WTC11 (cell line): ENCODE measurements around the gene ABLIM3. TPM values are rescaled to one million over a fixed set of nuclear protein-coding genes. Genes with fewer than 3 reads are reported as not detected.

ENCODE experiments used
- ATAC-seq: fragments of 200-7000 bp; cut with Tn5 transposase; 2 replicates; pipeline ENCODE4 v1.10.0; 2021; ENCODE audit warnings: mild to moderate bottlenecking, moderate library complexity
- CTCF ChIA-PET: fragments of 300-600 bp; sonication (Branson Sonifier 250); formaldehyde crosslinking; loops from one replicate; lab custom pipeline; 2021; ENCODE audit warnings: antibody characterized with exemption; lab: Charles Lee
- POLR2A ChIA-PET: fragments of 350-600 bp; sonication (Branson Sonifier 250); formaldehyde crosslinking; loops from one replicate; lab custom pipeline; 2021; ENCODE audit warnings: antibody characterized with exemption; lab: Charles Lee
- DNase-seq: peaks from one replicate; pipeline ENCODE4 v3.0.0; 2021; ENCODE audit warnings: low spot score
- H3K27ac Mint-ChIP-seq: 2 replicates; pipeline ENCODE4 v1.8.0; 2021; ENCODE audit warnings: mixed read lengths
- H3K27me3 Mint-ChIP-seq: 2 replicates; pipeline ENCODE4 v1.8.0; 2021; ENCODE audit warnings: low read depth, mild to moderate bottlenecking, moderate library complexity, mixed read lengths
- H3K36me3 Mint-ChIP-seq: 2 replicates; pipeline ENCODE4 v1.8.0; 2021; ENCODE audit warnings: mixed read lengths
- H3K4me1 Mint-ChIP-seq: 2 replicates; pipeline ENCODE4 v1.8.0; 2022; ENCODE audit warnings: mixed read lengths
- H3K4me3 Mint-ChIP-seq: 2 replicates; pipeline ENCODE4 v1.8.0; 2021; ENCODE audit warnings: mild to moderate bottlenecking, moderate library complexity, mixed read lengths
- H3K9me3 Mint-ChIP-seq: 2 replicates; pipeline ENCODE4 v1.8.0; 2021; ENCODE audit warnings: mixed read lengths
- CBFB ChIP-seq: sonication (generic); formaldehyde crosslinking; IDR thresholded peaks from 2 replicates; pipeline ENCODE4 v1.8.1; 2022; ENCODE audit warnings: mild to moderate bottlenecking, low read depth, missing genetic modification reagents
- CREB1 ChIP-seq: sonication (generic); formaldehyde crosslinking; IDR thresholded peaks from 2 replicates; pipeline ENCODE4 v1.8.0; 2023; ENCODE audit warnings: mild to moderate bottlenecking, missing genetic modification reagents
- CREM ChIP-seq: sonication (generic); formaldehyde crosslinking; IDR thresholded peaks from 2 replicates; pipeline ENCODE4 v1.8.1; 2022; ENCODE audit warnings: mild to moderate bottlenecking, missing genetic modification reagents, moderate library complexity
- ETV6 ChIP-seq: sonication (generic); formaldehyde crosslinking; IDR thresholded peaks from 2 replicates; pipeline ENCODE4 v1.8.1; 2022; ENCODE audit warnings: mild to moderate bottlenecking, missing genetic modification reagents
- FOXP1 ChIP-seq: sonication (generic); formaldehyde crosslinking; IDR thresholded peaks from 2 replicates; pipeline ENCODE4 v1.8.0; 2022; ENCODE audit warnings: missing genetic modification reagents, mild to moderate bottlenecking, moderate library complexity, borderline replicate concordance
- JAZF1 ChIP-seq: fragments of 250-450 bp; sonication (Bioruptor Pico); IDR thresholded peaks from 2 replicates; pipeline ENCODE4 v1.9.0; 2021; ENCODE audit warnings: moderate library complexity, mild to moderate bottlenecking, inconsistent platforms
- KAT7 ChIP-seq: sonication (generic); formaldehyde crosslinking; IDR thresholded peaks from 2 replicates; pipeline ENCODE4 v1.8.1; 2023; ENCODE audit warnings: missing genetic modification reagents, mild to moderate bottlenecking, borderline replicate concordance
- ZNF219 ChIP-seq: sonication (generic); formaldehyde crosslinking; IDR thresholded peaks from 2 replicates; pipeline ENCODE4 v1.8.0; 2023; ENCODE audit warnings: missing genetic modification reagents, mild to moderate bottlenecking, borderline replicate concordance
- ZNF317 ChIP-seq: sonication (generic); formaldehyde crosslinking; IDR thresholded peaks from 2 replicates; pipeline ENCODE4 v1.8.1; 2023; ENCODE audit warnings: low read depth, mild to moderate bottlenecking, moderate library complexity, missing genetic modification reagents, borderline replicate concordance
- ZNF416 ChIP-seq: fragments of 250-450 bp; sonication (Bioruptor Pico); IDR thresholded peaks from 2 replicates; pipeline ENCODE4 v1.9.0; 2021; ENCODE audit warnings: mild to moderate bottlenecking, inconsistent platforms
- ZNF423 ChIP-seq: fragments of 250-450 bp; sonication (Bioruptor Pico); IDR thresholded peaks from 2 replicates; pipeline ENCODE4 v2.1.2; 2022; ENCODE audit warnings: mild to moderate bottlenecking, moderate library complexity
- ZNF671 ChIP-seq: fragments of 250-450 bp; sonication (Bioruptor Pico); IDR thresholded peaks from 2 replicates; pipeline ENCODE4 v1.8.0; 2021; ENCODE audit warnings: mild to moderate bottlenecking
- total RNA-seq: library from RNA; stranded (reverse); gene quantifications from 3 replicates; pipeline ENCODE4 v1.2.3, GENCODE V29; 2021
- TF ChIP-seq, protein P1 (sequence below): sonication (generic); formaldehyde crosslinking; IDR thresholded peaks from 2 replicates; pipeline ENCODE4 v1.8.0; 2022; ENCODE audit warnings: missing genetic modification reagents
- TF ChIP-seq, protein P2 (sequence below): sonication (generic); formaldehyde crosslinking; conservative IDR thresholded peaks from 2 replicates; pipeline ENCODE4 v1.8.1; 2023; ENCODE audit warnings: mild to moderate bottlenecking, low read depth, missing genetic modification reagents, moderate library complexity
- TF ChIP-seq, protein P3 (sequence below): sonication (generic); formaldehyde crosslinking; IDR thresholded peaks from 2 replicates; pipeline ENCODE4 v1.8.0; 2022; ENCODE audit warnings: mild to moderate bottlenecking, missing genetic modification reagents
- TF ChIP-seq, protein P4 (sequence below): fragments of 250-450 bp; sonication (Bioruptor Pico); conservative IDR thresholded peaks from 2 replicates; pipeline ENCODE4 v1.9.0; 2021; ENCODE audit warnings: mild to moderate bottlenecking
- TF ChIP-seq, protein P5 (sequence below): fragments of 250-450 bp; sonication (Bioruptor Pico); IDR thresholded peaks from 2 replicates; pipeline ENCODE4 v1.9.0; 2021; ENCODE audit warnings: moderate library complexity, mild to moderate bottlenecking, inconsistent platforms, borderline replicate concordance

Gene ABLIM3
- total RNA-seq, 1 experiment from 2014 or later = 0.33 TPM

DNA sequence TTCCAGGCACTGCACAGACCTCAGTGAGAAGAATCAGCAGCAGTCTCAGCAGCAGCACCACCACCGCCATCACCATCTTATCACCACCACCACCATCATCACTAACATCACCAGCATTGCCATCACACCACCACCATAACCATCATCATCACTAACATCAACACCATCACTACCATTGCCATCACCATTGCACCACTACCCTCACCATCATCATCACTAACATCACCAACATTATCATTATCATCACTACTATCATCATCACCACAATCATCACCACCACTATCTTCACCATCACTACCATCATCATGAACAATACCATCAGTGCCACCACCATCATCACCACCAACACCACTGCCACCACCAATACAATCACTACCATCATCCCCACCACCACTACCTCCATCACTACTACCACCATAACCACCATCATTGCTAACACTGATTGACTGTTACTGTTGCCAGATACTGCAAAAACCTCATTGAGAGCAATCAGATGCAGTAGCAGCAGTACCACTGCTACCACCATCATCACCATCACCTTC, 61.7 kb downstream of the ABLIM3 start:
- Mint-ChIP-seq H3K4me3 (no peak overlapping the region), H3K36me3 (no peaks in the 10 kb centered on the region), H3K4me1 (no peaks in the 10 kb centered on the region), H3K27me3 (no peaks in the 10 kb centered on the region)
- DNase-seq = no peak
- no peak for ATAC-seq
- CTCF ChIA-PET = no interaction called here
- no peak for TF ChIP-seq ZNF423 (CRISPR knock-in tag)
- no peak for TF ChIP-seq JAZF1
- TF ChIP-seq ZNF671 (CRISPR knock-in tag) = no peak
- no peak for TF ChIP-seq ZNF317 (CRISPR knock-in tag)
- TF ChIP-seq CBFB (CRISPR knock-in tag) = no peak
- no peak for TF ChIP-seq ZNF416 (CRISPR knock-in tag)
- TF ChIP-seq, protein P1, sequence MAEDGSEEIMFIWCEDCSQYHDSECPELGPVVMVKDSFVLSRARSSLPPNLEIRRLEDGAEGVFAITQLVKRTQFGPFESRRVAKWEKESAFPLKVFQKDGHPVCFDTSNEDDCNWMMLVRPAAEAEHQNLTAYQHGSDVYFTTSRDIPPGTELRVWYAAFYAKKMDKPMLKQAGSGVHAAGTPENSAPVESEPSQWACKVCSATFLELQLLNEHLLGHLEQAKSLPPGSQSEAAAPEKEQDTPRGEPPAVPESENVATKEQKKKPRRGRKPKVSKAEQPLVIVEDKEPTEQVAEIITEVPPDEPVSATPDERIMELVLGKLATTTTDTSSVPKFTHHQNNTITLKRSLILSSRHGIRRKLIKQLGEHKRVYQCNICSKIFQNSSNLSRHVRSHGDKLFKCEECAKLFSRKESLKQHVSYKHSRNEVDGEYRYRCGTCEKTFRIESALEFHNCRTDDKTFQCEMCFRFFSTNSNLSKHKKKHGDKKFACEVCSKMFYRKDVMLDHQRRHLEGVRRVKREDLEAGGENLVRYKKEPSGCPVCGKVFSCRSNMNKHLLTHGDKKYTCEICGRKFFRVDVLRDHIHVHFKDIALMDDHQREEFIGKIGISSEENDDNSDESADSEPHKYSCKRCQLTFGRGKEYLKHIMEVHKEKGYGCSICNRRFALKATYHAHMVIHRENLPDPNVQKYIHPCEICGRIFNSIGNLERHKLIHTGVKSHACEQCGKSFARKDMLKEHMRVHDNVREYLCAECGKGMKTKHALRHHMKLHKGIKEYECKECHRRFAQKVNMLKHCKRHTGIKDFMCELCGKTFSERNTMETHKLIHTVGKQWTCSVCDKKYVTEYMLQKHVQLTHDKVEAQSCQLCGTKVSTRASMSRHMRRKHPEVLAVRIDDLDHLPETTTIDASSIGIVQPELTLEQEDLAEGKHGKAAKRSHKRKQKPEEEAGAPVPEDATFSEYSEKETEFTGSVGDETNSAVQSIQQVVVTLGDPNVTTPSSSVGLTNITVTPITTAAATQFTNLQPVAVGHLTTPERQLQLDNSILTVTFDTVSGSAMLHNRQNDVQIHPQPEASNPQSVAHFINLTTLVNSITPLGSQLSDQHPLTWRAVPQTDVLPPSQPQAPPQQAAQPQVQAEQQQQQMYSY = no peak
- TF ChIP-seq, protein P2, sequence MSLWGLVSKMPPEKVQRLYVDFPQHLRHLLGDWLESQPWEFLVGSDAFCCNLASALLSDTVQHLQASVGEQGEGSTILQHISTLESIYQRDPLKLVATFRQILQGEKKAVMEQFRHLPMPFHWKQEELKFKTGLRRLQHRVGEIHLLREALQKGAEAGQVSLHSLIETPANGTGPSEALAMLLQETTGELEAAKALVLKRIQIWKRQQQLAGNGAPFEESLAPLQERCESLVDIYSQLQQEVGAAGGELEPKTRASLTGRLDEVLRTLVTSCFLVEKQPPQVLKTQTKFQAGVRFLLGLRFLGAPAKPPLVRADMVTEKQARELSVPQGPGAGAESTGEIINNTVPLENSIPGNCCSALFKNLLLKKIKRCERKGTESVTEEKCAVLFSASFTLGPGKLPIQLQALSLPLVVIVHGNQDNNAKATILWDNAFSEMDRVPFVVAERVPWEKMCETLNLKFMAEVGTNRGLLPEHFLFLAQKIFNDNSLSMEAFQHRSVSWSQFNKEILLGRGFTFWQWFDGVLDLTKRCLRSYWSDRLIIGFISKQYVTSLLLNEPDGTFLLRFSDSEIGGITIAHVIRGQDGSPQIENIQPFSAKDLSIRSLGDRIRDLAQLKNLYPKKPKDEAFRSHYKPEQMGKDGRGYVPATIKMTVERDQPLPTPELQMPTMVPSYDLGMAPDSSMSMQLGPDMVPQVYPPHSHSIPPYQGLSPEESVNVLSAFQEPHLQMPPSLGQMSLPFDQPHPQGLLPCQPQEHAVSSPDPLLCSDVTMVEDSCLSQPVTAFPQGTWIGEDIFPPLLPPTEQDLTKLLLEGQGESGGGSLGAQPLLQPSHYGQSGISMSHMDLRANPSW (CRISPR knock-in tag) = no peak
- TF ChIP-seq CREM (CRISPR knock-in tag) = no peak
- TF ChIP-seq KAT7 (CRISPR knock-in tag) = no peak
- TF ChIP-seq ETV6 (CRISPR knock-in tag) = no peak
- TF ChIP-seq, protein P3, sequence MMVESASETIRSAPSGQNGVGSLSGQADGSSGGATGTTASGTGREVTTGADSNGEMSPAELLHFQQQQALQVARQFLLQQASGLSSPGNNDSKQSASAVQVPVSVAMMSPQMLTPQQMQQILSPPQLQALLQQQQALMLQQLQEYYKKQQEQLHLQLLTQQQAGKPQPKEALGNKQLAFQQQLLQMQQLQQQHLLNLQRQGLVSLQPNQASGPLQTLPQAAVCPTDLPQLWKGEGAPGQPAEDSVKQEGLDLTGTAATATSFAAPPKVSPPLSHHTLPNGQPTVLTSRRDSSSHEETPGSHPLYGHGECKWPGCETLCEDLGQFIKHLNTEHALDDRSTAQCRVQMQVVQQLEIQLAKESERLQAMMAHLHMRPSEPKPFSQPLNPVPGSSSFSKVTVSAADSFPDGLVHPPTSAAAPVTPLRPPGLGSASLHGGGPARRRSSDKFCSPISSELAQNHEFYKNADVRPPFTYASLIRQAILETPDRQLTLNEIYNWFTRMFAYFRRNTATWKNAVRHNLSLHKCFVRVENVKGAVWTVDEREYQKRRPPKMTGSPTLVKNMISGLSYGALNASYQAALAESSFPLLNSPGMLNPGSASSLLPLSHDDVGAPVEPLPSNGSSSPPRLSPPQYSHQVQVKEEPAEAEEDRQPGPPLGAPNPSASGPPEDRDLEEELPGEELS = no peak
- no peak for TF ChIP-seq CREB1
- TF ChIP-seq, protein P4, sequence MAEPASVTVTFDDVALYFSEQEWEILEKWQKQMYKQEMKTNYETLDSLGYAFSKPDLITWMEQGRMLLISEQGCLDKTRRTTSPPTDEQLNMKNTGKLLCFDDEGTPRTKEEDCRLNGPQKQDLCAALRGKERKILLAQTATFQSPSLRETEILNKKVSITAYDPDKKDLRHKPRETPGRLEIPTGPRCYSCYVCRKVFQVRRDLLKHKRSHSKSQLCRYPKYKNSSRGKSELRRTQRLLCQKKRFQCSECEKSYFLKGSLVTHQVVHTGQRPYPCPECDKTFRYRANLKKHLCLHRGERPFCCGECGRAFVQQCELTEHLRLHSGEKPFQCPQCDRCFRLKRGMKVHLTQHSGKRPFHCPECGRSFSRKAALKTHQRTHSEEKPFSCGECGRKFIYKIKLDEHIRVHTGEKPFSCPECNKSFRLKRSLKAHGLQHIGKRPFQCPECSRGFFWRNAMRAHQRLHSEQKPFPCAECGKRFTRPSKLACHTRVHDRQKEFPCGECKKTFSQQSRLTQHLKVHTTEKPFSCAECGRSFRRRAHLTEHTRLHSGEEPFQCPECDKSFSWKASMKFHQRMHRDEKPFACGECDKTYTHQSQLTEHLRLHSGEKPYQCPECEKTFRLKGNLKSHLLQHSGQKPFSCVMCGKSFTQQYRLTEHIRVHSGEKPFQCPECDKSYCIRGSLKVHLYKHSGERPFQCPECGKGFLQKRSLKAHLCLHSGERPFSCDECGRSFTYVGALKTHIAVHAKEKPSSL = no peak
- TF ChIP-seq, protein P5, sequence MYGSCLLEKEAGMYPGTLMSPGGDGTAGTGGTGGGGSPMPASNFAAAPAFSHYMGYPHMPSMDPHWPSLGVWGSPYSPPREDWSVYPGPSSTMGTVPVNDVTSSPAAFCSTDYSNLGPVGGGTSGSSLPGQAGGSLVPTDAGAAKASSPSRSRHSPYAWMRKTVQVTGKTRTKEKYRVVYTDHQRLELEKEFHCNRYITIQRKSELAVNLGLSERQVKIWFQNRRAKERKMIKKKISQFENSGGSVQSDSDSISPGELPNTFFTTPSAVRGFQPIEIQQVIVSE = no peak
- TF ChIP-seq ZNF219 = no peak
- TF ChIP-seq FOXP1 (CRISPR knock-in tag) = no peak
- TF ChIP-seq, all 79 proteins: peak for 0
- H3K9me3 Mint-ChIP-seq = no peaks in the 10 kb centered on the region
- POLR2A ChIA-PET = no interaction called here
- no peak overlapping the region for H3K27ac Mint-ChIP-seq
